ENCODE results near the gene MYO1H. TPM values are rescaled to one million over a fixed set of nuclear protein-coding genes. Genes with fewer than 3 reads are reported as not detected.

The MYO1H gene
- total and polyA plus RNA-seq, 12 donors: 0.03 to 0.08 TPM; not detected in 10

- Histone ChIP-seq H3K9me3 (replicated peaks in 1 of 3) (no peaks in the 10 kb centered on the region), H3K27me3 (no peaks in the 10 kb centered on the region), H3K36me3 (replicated peaks in 1 of 2) (no peaks in the 10 kb centered on the region), H3K4me1 (replicated peaks in 1 of 2) (no peaks in the 10 kb centered on the region), H3K4me3 (no peak overlapping the region), H3K27ac (no peak overlapping the region)
- DNase-seq: no peak
- TF ChIP-seq CTCF (IDR thresholded peaks at IDR 0.05) (no peak), POLR2A (IDR thresholded peaks at IDR 0.05) (no peak)
- WGBS, 4 donors: 87 to 94% (median 90%) methylated on average over 3 of the region's 3 CpGs
- intact Hi-C loops (cut with DNase I): no loop called here
These were observed 18.7 kb upstream of the MYO1H start for GRCh38 chr12:109329003-109329402.

GRCh38 chr12:109329686-109330085 lies 18.0 kb upstream of the MYO1H start:
- Histone ChIP-seq H3K36me3 (replicated peaks in 1 of 2) (no peaks in the 10 kb centered on the region), H3K27me3 (no peaks in the 10 kb centered on the region), H3K9me3 (replicated peaks in 1 of 3) (no peaks in the 10 kb centered on the region), H3K4me3 (no peak overlapping the region), H3K27ac (no peak overlapping the region), H3K4me1 (replicated peaks in 1 of 2) (no peaks in the 10 kb centered on the region)
- intact Hi-C loops (cut with DNase I): no loop called here
- WGBS, 4 donors: 35 to 48% (median 42%) methylated on average over 7 of the region's 7 CpGs
- no peak for DNase-seq
- TF ChIP-seq CTCF (IDR thresholded peaks at IDR 0.05) (no peak), POLR2A (IDR thresholded peaks at IDR 0.05) (no peak)

- WGBS, 4 donors: 85 to 88% (median 86%) methylated on average over 16 of the region's 16 CpGs
- TF ChIP-seq POLR2A (IDR thresholded peaks at IDR 0.05) (no peak), CTCF (IDR thresholded peaks at IDR 0.05) (no peak)
- Histone ChIP-seq H3K4me3 (no peak overlapping the region), H3K4me1 (replicated peaks in 1 of 2) (no peaks in the 10 kb centered on the region), H3K36me3 (replicated peaks in 1 of 2) (no peaks in the 10 kb centered on the region), H3K27me3 (peaks cover 3% of the 10 kb centered on the region), H3K9me3 (replicated peaks in 1 of 3) (no peaks in the 10 kb centered on the region), H3K27ac (no peak overlapping the region)
- no peak for DNase-seq
- intact Hi-C loops (cut with DNase I): no loop called here
These were observed 17.1 kb upstream of the MYO1H start for GRCh38 chr12:109330282-109331230.

GRCh38 chr12:109331301-109331952 lies 16.3 kb upstream of the MYO1H start:
- no peak for TF ChIP-seq POLR2A (IDR thresholded peaks at IDR 0.05)
- no peak for TF ChIP-seq CTCF (IDR thresholded peaks at IDR 0.05)
- H3K4me3 ChIP-seq: no peak overlapping the region
- intact Hi-C loops (cut with DNase I): no loop called here
- no peak overlapping the region for H3K27ac ChIP-seq
- no peaks in the 10 kb centered on the region for H3K9me3 ChIP-seq (replicated peaks in 1 of 3)
- WGBS, 4 donors: 45 to 64% (median 55%) methylated on average over 7 of the region's 7 CpGs
- peaks cover 3% of the 10 kb centered on the region for H3K27me3 ChIP-seq
- no peak for DNase-seq
- H3K36me3 ChIP-seq (replicated peaks in 1 of 2): no peaks in the 10 kb centered on the region
- H3K4me1 ChIP-seq (replicated peaks in 1 of 2): no peaks in the 10 kb centered on the region

Measured in adrenal gland (tissue), 12 donors.